Gastroesophageal sphincter (tissue), 3 donors: ENCODE measurements around the gene ZSCAN5A.

Experiments used
- EP300 ChIP-seq: sonication (generic); formaldehyde crosslinking; IDR thresholded peaks from one replicate; pipeline ENCODE4 v1.6.1; 2017; ENCODE audit warnings: antibody characterized with exemption, mild to moderate bottlenecking
- POLR2A ChIP-seq, 2 donors: fragments of 450-650 bp; IDR thresholded peaks; one replicate each; pipeline ENCODE4 v1.6.1; 2017; ENCODE audit warnings: antibody characterized with exemption in 2 of 2, mild to moderate bottlenecking in 2 of 2, moderate library complexity in 1 of 2
- TF ChIP-seq, protein P1 (sequence below), 4 experiments: fragments of 200-600 bp in 2 of 4; fragments of 450-650 bp in 2 of 4; sonication (generic) in 1 of 4; IDR thresholded peaks; one replicate each; pipeline ENCODE4 v1.5.1; 2017 to 2019; ENCODE audit warnings: antibody characterized with exemption in 4 of 4, mild to moderate bottlenecking in 2 of 4, moderate library complexity in 2 of 4

DNA sequence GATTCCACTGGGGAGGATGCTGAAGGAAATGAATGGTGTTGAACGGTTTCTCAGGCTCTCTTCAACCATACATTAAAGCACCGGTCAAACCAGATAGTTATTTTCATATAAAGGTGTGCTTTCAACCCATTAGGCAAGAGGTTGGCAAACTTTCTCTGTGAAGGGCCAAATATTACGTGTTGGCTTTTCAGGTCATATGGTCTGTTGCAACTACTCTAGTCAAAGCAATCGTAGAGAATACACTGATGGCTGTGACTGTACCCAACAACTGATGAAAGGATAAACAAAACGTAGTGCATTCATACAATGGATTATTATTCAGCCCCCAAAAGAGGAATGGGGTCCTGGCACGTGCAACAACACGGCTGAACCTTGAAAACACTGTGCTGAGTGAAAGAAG is 5.8 kb downstream of the ZSCAN5A start:
- TF ChIP-seq, protein P1, sequence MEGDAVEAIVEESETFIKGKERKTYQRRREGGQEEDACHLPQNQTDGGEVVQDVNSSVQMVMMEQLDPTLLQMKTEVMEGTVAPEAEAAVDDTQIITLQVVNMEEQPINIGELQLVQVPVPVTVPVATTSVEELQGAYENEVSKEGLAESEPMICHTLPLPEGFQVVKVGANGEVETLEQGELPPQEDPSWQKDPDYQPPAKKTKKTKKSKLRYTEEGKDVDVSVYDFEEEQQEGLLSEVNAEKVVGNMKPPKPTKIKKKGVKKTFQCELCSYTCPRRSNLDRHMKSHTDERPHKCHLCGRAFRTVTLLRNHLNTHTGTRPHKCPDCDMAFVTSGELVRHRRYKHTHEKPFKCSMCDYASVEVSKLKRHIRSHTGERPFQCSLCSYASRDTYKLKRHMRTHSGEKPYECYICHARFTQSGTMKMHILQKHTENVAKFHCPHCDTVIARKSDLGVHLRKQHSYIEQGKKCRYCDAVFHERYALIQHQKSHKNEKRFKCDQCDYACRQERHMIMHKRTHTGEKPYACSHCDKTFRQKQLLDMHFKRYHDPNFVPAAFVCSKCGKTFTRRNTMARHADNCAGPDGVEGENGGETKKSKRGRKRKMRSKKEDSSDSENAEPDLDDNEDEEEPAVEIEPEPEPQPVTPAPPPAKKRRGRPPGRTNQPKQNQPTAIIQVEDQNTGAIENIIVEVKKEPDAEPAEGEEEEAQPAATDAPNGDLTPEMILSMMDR (IDR thresholded peaks at IDR 0.05), result no peak
- TF ChIP-seq POLR2A (IDR thresholded peaks at IDR 0.05) (no peak), EP300 (no peak)
